HEK293 (cell line): ENCODE data around the gene EYA2.

Experiments used
- CTCF ChIA-PET: fragments of 350-600 bp; formaldehyde crosslinking; extraction: SDS; loops from one replicate; lab custom pipeline; 2021; ENCODE audit warnings: antibody characterized with exemption; lab: Yijun Ruan, JAX
- POLR2A ChIA-PET: fragments of 300-600 bp; formaldehyde crosslinking; extraction: SDS; loops from one replicate; lab custom pipeline; 2020; ENCODE audit warnings: antibody characterized with exemption, inconsistent platforms; lab: Yijun Ruan, JAX
- H3K27ac ChIP-seq: fragments of 200-500 bp; sonication (Bioruptor generic); 2 replicates; pipeline ENCODE4 v1.5.1; 2014; ENCODE audit warnings: low read depth, low read length, control low read depth, inconsistent platforms; ENCODE audit errors: extremely low read depth
- H3K36me3 ChIP-seq, 2 experiments: fragments of 200-500 bp in 1 of 2; sonication (Bioruptor generic) in 1 of 2; 1 replicate in 1 of 2; 2 replicates in 1 of 2; pipeline ENCODE4 v1.5.1; 2014 to 2017; ENCODE audit warnings: inconsistent platforms in 2 of 2, low read length in 2 of 2; ENCODE audit not compliant: control insufficient read depth in 2 of 2, insufficient read depth in 1 of 2
- H3K4me1 ChIP-seq: fragments of 200-500 bp; sonication (Bioruptor generic); 2 replicates; pipeline ENCODE4 v1.5.1; 2014; ENCODE audit warnings: mild to moderate bottlenecking, low read length, inconsistent platforms; ENCODE audit not compliant: control insufficient read depth, insufficient read depth
- H3K4me3 ChIP-seq: 2 replicates; pipeline ENCODE4 v1.5.1; 2011; ENCODE audit warnings: low read depth, mild to moderate bottlenecking, control low read depth, low read length, moderate library complexity
- H3K9me3 ChIP-seq: fragments of 200-500 bp; sonication (Bioruptor generic); 2 replicates; pipeline ENCODE4 v1.5.1; 2014; ENCODE audit warnings: low read depth, low read length, inconsistent platforms; ENCODE audit not compliant: control insufficient read depth, insufficient read depth
- ATF2 ChIP-seq: fragments of 450-650 bp; formaldehyde crosslinking; IDR thresholded peaks from 2 replicates; pipeline ENCODE4 v1.5.1; 2016; ENCODE audit warnings: missing biosample characterization, missing genetic modification characterization, low read depth
- CTCF ChIP-seq: fragments of 450-650 bp; formaldehyde crosslinking; IDR thresholded peaks from 2 replicates; pipeline ENCODE4 v1.5.1; 2016; ENCODE audit warnings: missing biosample characterization, missing genetic modification characterization
- EGR2 ChIP-seq: fragments of 450-650 bp; formaldehyde crosslinking; IDR thresholded peaks from 2 replicates; pipeline ENCODE4 v1.5.1; 2016; ENCODE audit warnings: low read depth, missing biosample characterization, missing genetic modification characterization
- HOXA7 ChIP-seq: sonication (generic); formaldehyde crosslinking; IDR thresholded peaks from 2 replicates; pipeline ENCODE4 v1.8.1; 2022; ENCODE audit warnings: missing genetic modification reagents, borderline replicate concordance
- KLF1 ChIP-seq: fragments of 450-650 bp; formaldehyde crosslinking; IDR thresholded peaks from 2 replicates; pipeline ENCODE4 v1.5.1; 2016; ENCODE audit warnings: missing biosample characterization, missing genetic modification characterization
- KLF8 ChIP-seq: fragments of 450-650 bp; formaldehyde crosslinking; IDR thresholded peaks from 2 replicates; pipeline ENCODE4 v1.5.1; 2016; ENCODE audit warnings: missing biosample characterization, missing genetic modification characterization
- WT1 ChIP-seq: fragments of 450-650 bp; formaldehyde crosslinking; IDR thresholded peaks from 2 replicates; pipeline ENCODE4 v1.5.1; 2016; ENCODE audit warnings: missing biosample characterization, missing genetic modification characterization
- ZBTB17 ChIP-seq: fragments of 450-650 bp; formaldehyde crosslinking; IDR thresholded peaks from 2 replicates; pipeline ENCODE4 v1.5.1; 2016; ENCODE audit warnings: missing biosample characterization, missing genetic modification characterization
- ZFHX2 ChIP-seq: fragments of 450-650 bp; formaldehyde crosslinking; conservative IDR thresholded peaks from 2 replicates; pipeline ENCODE4 v1.5.1; 2016; ENCODE audit warnings: missing biosample characterization, missing genetic modification characterization
- ZFP3 ChIP-seq: fragments of 450-650 bp; formaldehyde crosslinking; IDR thresholded peaks from 2 replicates; pipeline ENCODE4 v1.5.1; 2016; ENCODE audit warnings: low read depth, missing biosample characterization, missing genetic modification characterization
- ZNF112 ChIP-seq: fragments of 450-650 bp; formaldehyde crosslinking; IDR thresholded peaks from 2 replicates; pipeline ENCODE4 v1.5.0; 2017; ENCODE audit warnings: missing biosample characterization, missing genetic modification characterization
- ZNF214 ChIP-seq: fragments of 450-650 bp; formaldehyde crosslinking; IDR thresholded peaks from 2 replicates; pipeline ENCODE4 v1.5.1; 2017; ENCODE audit warnings: missing biosample characterization, mild to moderate bottlenecking, missing genetic modification characterization, borderline replicate concordance
- ZNF335 ChIP-seq: fragments of 450-650 bp; formaldehyde crosslinking; conservative IDR thresholded peaks from 2 replicates; pipeline ENCODE4 v1.5.1; 2016; ENCODE audit warnings: missing biosample characterization, missing genetic modification characterization
- ZNF366 ChIP-seq: fragments of 450-650 bp; formaldehyde crosslinking; conservative IDR thresholded peaks from 2 replicates; pipeline ENCODE4 v1.5.1; 2016; ENCODE audit warnings: missing biosample characterization, missing genetic modification characterization
- ZNF530 ChIP-seq: fragments of 450-650 bp; formaldehyde crosslinking; IDR thresholded peaks from 2 replicates; pipeline ENCODE4 v1.5.1; 2016; ENCODE audit warnings: low read depth, missing biosample characterization, missing genetic modification characterization
- ZNF548 ChIP-seq: fragments of 450-650 bp; formaldehyde crosslinking; IDR thresholded peaks from 2 replicates; pipeline ENCODE4 v1.5.1; 2016; ENCODE audit warnings: missing biosample characterization, missing genetic modification characterization
- ZNF549 ChIP-seq: fragments of 450-650 bp; IDR thresholded peaks from 2 replicates; pipeline ENCODE4 v1.5.1; 2018; ENCODE audit warnings: missing biosample characterization, missing genetic modification characterization, mild to moderate bottlenecking, inconsistent platforms, moderate library complexity
- ZNF629 ChIP-seq: fragments of 450-650 bp; formaldehyde crosslinking; IDR thresholded peaks from 2 replicates; pipeline ENCODE4 v1.5.1; 2017; ENCODE audit warnings: missing biosample characterization, missing genetic modification characterization
- ZNF639 ChIP-seq: fragments of 450-650 bp; formaldehyde crosslinking; IDR thresholded peaks from 2 replicates; pipeline ENCODE4 v1.5.1; 2016; ENCODE audit warnings: missing biosample characterization, missing genetic modification characterization
- ZNF654 ChIP-seq: fragments of 450-650 bp; formaldehyde crosslinking; IDR thresholded peaks from 2 replicates; pipeline ENCODE4 v1.5.1; 2016; ENCODE audit warnings: low read depth, missing biosample characterization, missing genetic modification characterization
- ZNF658 ChIP-seq: fragments of 450-650 bp; formaldehyde crosslinking; IDR thresholded peaks from 2 replicates; pipeline ENCODE4; 2016; ENCODE audit warnings: missing biosample characterization, missing genetic modification characterization
- ZNF76 ChIP-seq: fragments of 450-650 bp; formaldehyde crosslinking; IDR thresholded peaks from 2 replicates; pipeline ENCODE4; 2016; ENCODE audit warnings: low read depth, missing biosample characterization, missing genetic modification characterization, borderline replicate concordance
- ZNF785 ChIP-seq: fragments of 450-650 bp; formaldehyde crosslinking; IDR thresholded peaks from 2 replicates; pipeline ENCODE4 v1.5.1; 2016; ENCODE audit warnings: missing biosample characterization, missing genetic modification characterization
- ZSCAN5A ChIP-seq: fragments of 450-650 bp; formaldehyde crosslinking; IDR thresholded peaks from 2 replicates; pipeline ENCODE4 v1.5.1; 2016; ENCODE audit warnings: missing biosample characterization, missing genetic modification characterization
- ZXDB ChIP-seq: fragments of 450-650 bp; formaldehyde crosslinking; IDR thresholded peaks from 2 replicates; pipeline ENCODE4 v1.5.1; 2016; ENCODE audit warnings: missing biosample characterization, missing genetic modification characterization
- TF ChIP-seq, protein P1 (sequence below): fragments of 450-650 bp; formaldehyde crosslinking; optimal IDR thresholded peaks from 2 replicates; pipeline ENCODE3; 2016; ENCODE audit warnings: missing biosample characterization, mild to moderate bottlenecking, missing genetic modification characterization

Gene EYA2

DNA sequence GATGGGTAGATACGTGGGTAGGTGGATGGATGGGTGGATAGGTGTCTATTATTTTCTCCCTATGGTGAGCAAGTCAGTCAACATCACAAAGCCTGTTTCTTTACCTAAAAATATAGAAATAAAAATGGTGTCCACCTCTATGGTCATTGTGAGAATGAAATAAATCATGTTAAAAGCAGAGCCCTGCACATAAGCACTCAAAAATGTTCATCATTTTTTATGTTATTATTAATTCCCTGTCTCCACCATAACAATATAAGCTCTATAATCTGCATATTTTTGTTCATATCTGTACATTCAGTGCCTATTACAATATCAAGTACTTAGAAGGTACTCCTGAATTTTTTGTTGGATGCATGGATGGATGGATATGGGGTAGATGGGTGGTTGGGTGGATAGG is 284.2 kb downstream of the EYA2 start (continued):
- TF ChIP-seq HOXA7 (CRISPR knock-in tag) (no peak), WT1 (tag by site-specific recombination) (no peak), ZNF785 (tag by site-specific recombination) (no peak), ZSCAN5A (tag by site-specific recombination) (no peak), ZNF112 (tag by site-specific recombination) (no peak), ZNF658 (tag by site-specific recombination) (no peak), ZNF549 (no peak), ZXDB (tag by site-specific recombination) (no peak)

DNA sequence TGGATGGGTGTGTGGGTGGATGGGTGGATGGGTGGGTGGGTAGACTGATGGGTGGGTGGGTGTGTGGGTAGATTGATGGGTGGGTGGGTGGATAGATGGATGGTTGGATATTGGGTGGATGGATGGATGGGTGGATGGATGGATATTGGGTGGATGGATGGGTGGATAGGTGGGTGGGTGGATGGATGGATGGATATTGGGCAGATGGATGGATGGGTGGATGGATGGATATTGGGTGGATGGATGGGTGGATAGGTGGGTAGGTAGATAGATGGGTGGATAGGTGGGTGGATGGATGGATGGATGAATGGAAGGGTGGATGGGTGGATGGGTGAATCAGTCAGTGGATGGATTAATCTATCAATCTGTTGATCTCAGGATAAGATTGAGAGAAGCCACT is 284.6 kb downstream of the EYA2 start:
- peaks cover 0 to 6% of the 10 kb centered on the region in 2 experiments; a peak in 1 of 3 replicates for H3K36me3 ChIP-seq
- no peak overlapping the region for H3K4me3 ChIP-seq
- TF ChIP-seq CTCF (tag by site-specific recombination) = no peak
- peak; percentile 93 for TF ChIP-seq EGR2
- TF ChIP-seq ZBTB17 (tag by site-specific recombination) = 0 out of 2 replicates have a peak, but pooled peaks have one; percentile 15
- TF ChIP-seq KLF1 = 0 out of 2 replicates have a peak, but pooled peaks have one; percentile 13
- TF ChIP-seq, protein P1, sequence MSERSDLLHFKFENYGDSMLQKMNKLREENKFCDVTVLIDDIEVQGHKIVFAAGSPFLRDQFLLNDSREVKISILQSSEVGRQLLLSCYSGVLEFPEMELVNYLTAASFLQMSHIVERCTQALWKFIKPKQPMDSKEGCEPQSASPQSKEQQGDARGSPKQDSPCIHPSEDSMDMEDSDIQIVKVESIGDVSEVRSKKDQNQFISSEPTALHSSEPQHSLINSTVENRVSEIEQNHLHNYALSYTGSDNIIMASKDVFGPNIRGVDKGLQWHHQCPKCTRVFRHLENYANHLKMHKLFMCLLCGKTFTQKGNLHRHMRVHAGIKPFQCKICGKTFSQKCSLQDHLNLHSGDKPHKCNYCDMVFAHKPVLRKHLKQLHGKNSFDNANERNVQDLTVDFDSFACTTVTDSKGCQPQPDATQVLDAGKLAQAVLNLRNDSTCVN (tag by site-specific recombination) = no peak
- TF ChIP-seq ZFHX2 (tag by site-specific recombination) = peak; percentile 44
- no peak for TF ChIP-seq ZNF654 (tag by site-specific recombination)
- TF ChIP-seq ZNF366 (tag by site-specific recombination) = peak; percentile 42; the same call in 1 of the 2 replicates
- POLR2A ChIA-PET = no interaction called here
- CTCF ChIA-PET = interaction anchor here (0.9 kb wide), 1 partner anchor 18 kb away, joined by 3 read pairs; no protein-coding TSS in a partner anchor
- H3K27ac ChIP-seq = no peak overlapping the region
- no peaks in the 10 kb centered on the region for H3K9me3 ChIP-seq
- no peaks in the 10 kb centered on the region for H3K4me1 ChIP-seq

GRCh38 chr20:47181056-47181862 is 286.6 kb downstream of the EYA2 start:
- Histone ChIP-seq H3K36me3 (peaks cover 0 to 4% of the 10 kb centered on the region in 2 experiments; a peak in 1 of 3 replicates), H3K27ac (no peak overlapping the region), H3K9me3 (no peaks in the 10 kb centered on the region), H3K4me1 (no peaks in the 10 kb centered on the region), H3K4me3 (no peak overlapping the region)
- ChIA-PET POLR2A (interaction anchor here (0.6 kb wide), 2 partner anchors 19 to 175 kb away, joined by 5 to 7 read pairs; no protein-coding TSS in a partner anchor), CTCF (interaction anchor here (1.0 kb wide), 1 partner anchor 17 kb away, joined by 4 read pairs; no protein-coding TSS in a partner anchor)
- TF ChIP-seq ZNF214 (tag by site-specific recombination) = no peak
- TF ChIP-seq ATF2 (tag by site-specific recombination) = peak; percentile 24; the same call in 1 of the 2 replicates
- TF ChIP-seq ZNF548 (tag by site-specific recombination) = no peak
- TF ChIP-seq ZNF629 = 0 out of 2 replicates have a peak, but pooled peaks have one; percentile 28
- TF ChIP-seq ZNF530 = no peak
- peak; percentile 39; the same call in 1 of the 2 replicates for TF ChIP-seq KLF8 (tag by site-specific recombination)
- no peak for TF ChIP-seq ZNF639 (tag by site-specific recombination)
- TF ChIP-seq ZNF335 = peak; percentile 60
- TF ChIP-seq ZFHX2 (tag by site-specific recombination) = no peak
- TF ChIP-seq ZBTB17 (tag by site-specific recombination) = 0 out of 2 replicates have a peak, but pooled peaks have one; percentile 17
- peak; percentile 61; the same call in 1 of the 2 replicates for TF ChIP-seq ZNF76
- TF ChIP-seq ZFP3 (tag by site-specific recombination) = no peak
